HL-60 (cell line): ENCODE data around the gene STK33.

Experiments
- DNase-seq, 2 experiments: peaks; one replicate each; pipeline ENCODE4 v3.0.0-alpha.2; 2010 to 2020; ENCODE audit warnings: low read depth in 1 of 2, low spot score in 1 of 2
- H3K27ac ChIP-seq: fragments of 250-450 bp; sonication (Bioruptor Pico); replicated peaks from 2 replicates; pipeline ENCODE4 v1.5.1; 2020; ENCODE audit warnings: mild to moderate bottlenecking, moderate library complexity
- H3K27me3 ChIP-seq: fragments of 250-450 bp; sonication (Bioruptor Pico); 2 replicates; pipeline ENCODE4 v1.5.1; 2021; ENCODE audit warnings: mild to moderate bottlenecking, moderate library complexity; ENCODE audit not compliant: insufficient read depth, poor library complexity, severe bottlenecking
- H3K4me3 ChIP-seq: replicated peaks from 2 replicates; pipeline ENCODE4 v1.5.1; 2011; ENCODE audit warnings: mild to moderate bottlenecking, control low read depth, low read length; ENCODE audit not compliant: insufficient read depth
- CTCF ChIP-seq: IDR thresholded peaks from one replicate; pipeline ENCODE4 v1.5.1; 2011; ENCODE audit warnings: low read length, control low read depth, inconsistent platforms; ENCODE audit not compliant: insufficient read depth
- GABPA ChIP-seq: IDR thresholded peaks from 2 replicates; pipeline ENCODE4 v1.6.1; 2012; ENCODE audit warnings: low read depth
- POLR2AphosphoS5 ChIP-seq: IDR thresholded peaks from 2 replicates; pipeline ENCODE4 v1.6.1; 2012; ENCODE audit warnings: low read depth
- REST ChIP-seq: IDR thresholded peaks from 2 replicates; pipeline ENCODE4 v1.6.1; 2012; ENCODE audit warnings: low read depth; ENCODE audit not compliant: insufficient replicate concordance
- SPI1 ChIP-seq: IDR thresholded peaks from 2 replicates; pipeline ENCODE4 v1.6.1; 2012; ENCODE audit warnings: low read depth, mild to moderate bottlenecking, borderline replicate concordance

Gene STK33

GRCh38 chr11:8381343-8381742, 212.7 kb downstream of the STK33 start:
- TF ChIP-seq REST (no peak), SPI1 (no peak), CTCF (no peak), GABPA (no peak), POLR2AphosphoS5 (no peak)
- no peak overlapping the region for H3K27ac ChIP-seq
- DNase-seq: no peak
- H3K27me3 ChIP-seq: no peaks in the 10 kb centered on the region
- H3K4me3 ChIP-seq: no peak overlapping the region

- H3K4me3 ChIP-seq: no peak overlapping the region
- no peaks in the 10 kb centered on the region for H3K27me3 ChIP-seq
- no peak for DNase-seq
- no peak overlapping the region for H3K27ac ChIP-seq
- TF ChIP-seq GABPA (no peak), REST (no peak), SPI1 (no peak), CTCF (no peak), POLR2AphosphoS5 (no peak)
Measured at GRCh38 chr11:8375932-8376331, 218.1 kb downstream of the STK33 start.

GRCh38 chr11:8375460-8375859, 218.6 kb downstream of the STK33 start:
- no peaks in the 10 kb centered on the region for H3K27me3 ChIP-seq
- H3K4me3 ChIP-seq: no peak overlapping the region
- no peak for DNase-seq
- TF ChIP-seq REST: no peak
- no peak for TF ChIP-seq CTCF
- no peak for TF ChIP-seq POLR2AphosphoS5
- no peak for TF ChIP-seq GABPA
- no peak for TF ChIP-seq SPI1
- H3K27ac ChIP-seq: no peak overlapping the region
